Suprapubic skin (tissue), 4 donors: ENCODE data around the gene IL1RAP. TPM values are rescaled to one million over a fixed set of nuclear protein-coding genes. Genes with fewer than 3 reads are reported as not detected.

ENCODE experiments used
- DNase-seq, 2 donors: peaks; one replicate each; pipeline ENCODE4 v3.0.0-alpha.2; 2019; ENCODE audit warnings: low spot score in 2 of 2
- H3K27ac ChIP-seq: fragments of 200-600 bp; sonication (generic); one replicate; pipeline ENCODE4 v1.5.1; 2019
- H3K27me3 ChIP-seq: fragments of 200-600 bp; sonication (generic); one replicate; pipeline ENCODE4 v1.5.1; 2019
- H3K36me3 ChIP-seq: fragments of 200-600 bp; sonication (generic); one replicate; pipeline ENCODE4 v1.5.1; 2019
- H3K4me1 ChIP-seq: fragments of 200-600 bp; sonication (generic); one replicate; pipeline ENCODE4 v1.5.1; 2019
- H3K4me3 ChIP-seq: fragments of 200-600 bp; sonication (generic); one replicate; pipeline ENCODE4 v1.5.1; 2019; ENCODE audit warnings: mild to moderate bottlenecking
- H3K9me3 ChIP-seq: fragments of 200-600 bp; sonication (generic); one replicate; pipeline ENCODE4 v1.5.1; 2019
- EP300 ChIP-seq: sonication (generic); formaldehyde crosslinking; IDR thresholded peaks from one replicate; pipeline ENCODE4 v1.6.1; 2017; ENCODE audit warnings: antibody characterized with exemption
- POLR2A ChIP-seq, 2 donors: fragments of 450-650 bp; IDR thresholded peaks; one replicate each; pipeline ENCODE4 v1.6.1; 2017; ENCODE audit warnings: antibody characterized with exemption in 2 of 2, mild to moderate bottlenecking in 2 of 2, moderate library complexity in 2 of 2
- POLR2AphosphoS5 ChIP-seq, 3 donors: sonication (generic); formaldehyde crosslinking; IDR thresholded peaks; one replicate each; pipeline ENCODE4 v1.6.1; 2017; ENCODE audit warnings: antibody characterized with exemption in 3 of 3
- WGBS: methylation state at CpG from one replicate; pipeline ENCODE4 v1.1.5; 2018; 5-methylcytosine and 5-hydroxymethylcytosine counted together
- total RNA-seq, 4 donors: library from RNA; depleted of rRNA; stranded (reverse); fragments of >200 nt; gene quantifications; one replicate each; pipeline ENCODE4 v1.1.0, GENCODE V29; 2016
- TF ChIP-seq, protein P1 (sequence below), 2 donors: fragments of 200-600 bp in 1 of 2; fragments of 450-650 bp in 1 of 2; sonication (generic) in 1 of 2; IDR thresholded peaks; one replicate each; pipeline ENCODE4 v1.5.1; 2016 to 2019; ENCODE audit warnings: antibody characterized with exemption in 2 of 2, mild to moderate bottlenecking in 1 of 2, moderate library complexity in 1 of 2

IL1RAP gene
- total RNA-seq, 4 donors from 2014 or later: 27.5 to 44.0 (median 29.5) TPM

GRCh38 chr3:190541008-190541407 is 27.1 kb downstream of the IL1RAP start:
- TF ChIP-seq EP300 (no peak), POLR2AphosphoS5 (IDR thresholded peaks at IDR 0.05) (no peak), POLR2A (IDR thresholded peaks at IDR 0.05) (no peak)
- TF ChIP-seq, protein P1, sequence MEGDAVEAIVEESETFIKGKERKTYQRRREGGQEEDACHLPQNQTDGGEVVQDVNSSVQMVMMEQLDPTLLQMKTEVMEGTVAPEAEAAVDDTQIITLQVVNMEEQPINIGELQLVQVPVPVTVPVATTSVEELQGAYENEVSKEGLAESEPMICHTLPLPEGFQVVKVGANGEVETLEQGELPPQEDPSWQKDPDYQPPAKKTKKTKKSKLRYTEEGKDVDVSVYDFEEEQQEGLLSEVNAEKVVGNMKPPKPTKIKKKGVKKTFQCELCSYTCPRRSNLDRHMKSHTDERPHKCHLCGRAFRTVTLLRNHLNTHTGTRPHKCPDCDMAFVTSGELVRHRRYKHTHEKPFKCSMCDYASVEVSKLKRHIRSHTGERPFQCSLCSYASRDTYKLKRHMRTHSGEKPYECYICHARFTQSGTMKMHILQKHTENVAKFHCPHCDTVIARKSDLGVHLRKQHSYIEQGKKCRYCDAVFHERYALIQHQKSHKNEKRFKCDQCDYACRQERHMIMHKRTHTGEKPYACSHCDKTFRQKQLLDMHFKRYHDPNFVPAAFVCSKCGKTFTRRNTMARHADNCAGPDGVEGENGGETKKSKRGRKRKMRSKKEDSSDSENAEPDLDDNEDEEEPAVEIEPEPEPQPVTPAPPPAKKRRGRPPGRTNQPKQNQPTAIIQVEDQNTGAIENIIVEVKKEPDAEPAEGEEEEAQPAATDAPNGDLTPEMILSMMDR (IDR thresholded peaks at IDR 0.05): no peak
- DNase-seq: no peak
- H3K36me3 ChIP-seq: no peaks in the 10 kb centered on the region
- no peak overlapping the region for H3K4me3 ChIP-seq
- H3K27me3 ChIP-seq: no peaks in the 10 kb centered on the region
- H3K9me3 ChIP-seq: no peaks in the 10 kb centered on the region
- H3K27ac ChIP-seq: no peak overlapping the region
- peaks cover 10% of the 10 kb centered on the region for H3K4me1 ChIP-seq

DNA sequence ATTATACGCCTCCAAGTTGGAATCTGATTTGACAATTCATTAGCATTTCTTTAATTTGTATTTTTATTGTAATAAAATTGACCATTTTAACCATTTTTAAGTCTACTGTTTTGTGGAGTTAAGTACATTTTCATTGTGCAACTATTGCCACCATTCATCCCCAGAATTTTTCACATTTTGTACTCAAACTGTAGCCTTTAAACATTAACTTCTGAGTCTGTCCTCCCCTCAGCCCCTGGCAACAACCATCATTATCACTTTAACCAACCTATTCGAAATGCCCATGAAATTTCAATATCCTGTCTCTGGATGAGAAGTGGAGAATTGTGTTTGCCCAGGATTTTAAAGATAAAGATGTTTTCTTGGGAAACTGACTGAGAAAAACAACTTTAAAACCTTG is 27.7 kb downstream of the IL1RAP start:
- no peaks in the 10 kb centered on the region for H3K36me3 ChIP-seq
- TF ChIP-seq EP300 (no peak), POLR2AphosphoS5 (IDR thresholded peaks at IDR 0.05) (no peak)
- TF ChIP-seq, protein P1 (IDR thresholded peaks at IDR 0.05): no peak
- H3K4me3 ChIP-seq: no peak overlapping the region
- H3K9me3 ChIP-seq: no peaks in the 10 kb centered on the region
- H3K27ac ChIP-seq: no peak overlapping the region
- whole genome bisulfite sequencing: 91% methylated on average over 2 of the region's 2 CpGs
- H3K4me1 ChIP-seq: peaks cover 10% of the 10 kb centered on the region
- H3K27me3 ChIP-seq: no peaks in the 10 kb centered on the region
- DNase-seq: no peak

- peaks cover 5% of the 10 kb centered on the region for H3K4me1 ChIP-seq
- H3K36me3 ChIP-seq: no peaks in the 10 kb centered on the region
- H3K9me3 ChIP-seq: no peaks in the 10 kb centered on the region
- no peak overlapping the region for H3K27ac ChIP-seq
- 19% methylated on average over 1 of the region's 1 CpG for WGBS
- TF ChIP-seq, protein P1 (IDR thresholded peaks at IDR 0.05): no peak
- TF ChIP-seq POLR2AphosphoS5 (IDR thresholded peaks at IDR 0.05) (no peak), POLR2A (IDR thresholded peaks at IDR 0.05) (no peak), EP300 (no peak)
- no peak for DNase-seq
- no peak overlapping the region for H3K4me3 ChIP-seq
- H3K27me3 ChIP-seq: no peaks in the 10 kb centered on the region
Observed at GRCh38 chr3:190542846-190543245, 29.0 kb downstream of the IL1RAP start.

- Histone ChIP-seq H3K4me1 (peaks cover 5% of the 10 kb centered on the region), H3K27me3 (no peaks in the 10 kb centered on the region), H3K4me3 (no peak overlapping the region), H3K9me3 (no peaks in the 10 kb centered on the region), H3K27ac (no peak overlapping the region), H3K36me3 (no peaks in the 10 kb centered on the region)
- TF ChIP-seq POLR2A (IDR thresholded peaks at IDR 0.05) (no peak), EP300 (no peak), POLR2AphosphoS5 (IDR thresholded peaks at IDR 0.05) (no peak)
- TF ChIP-seq, protein P1 (IDR thresholded peaks at IDR 0.05): no peak
- 64% methylated on average over 4 of the region's 4 CpGs for WGBS
- no peak for DNase-seq
Observed at GRCh38 chr3:190543671-190544070, 29.8 kb downstream of the IL1RAP start.

- 93% methylated on average over 4 of the region's 4 CpGs for WGBS
- Histone ChIP-seq H3K4me3 (no peak overlapping the region), H3K9me3 (no peaks in the 10 kb centered on the region), H3K27me3 (no peaks in the 10 kb centered on the region), H3K36me3 (no peaks in the 10 kb centered on the region), H3K27ac (no peak overlapping the region), H3K4me1 (peaks cover 5% of the 10 kb centered on the region)
- no peak for TF ChIP-seq POLR2A (IDR thresholded peaks at IDR 0.05)
- TF ChIP-seq, protein P1 (IDR thresholded peaks at IDR 0.05): no peak
- TF ChIP-seq POLR2AphosphoS5 (IDR thresholded peaks at IDR 0.05): no peak
- TF ChIP-seq EP300: no peak
- DNase-seq: no peak
Observed at GRCh38 chr3:190545191-190545590, 31.3 kb downstream of the IL1RAP start.
